Common myeloid progenitor, CD34-positive (primary cell): Measurements from ENCODE around the gene CBFA2T3.
"Not testable (repeated sequence)": the region's sequence is repeated elsewhere in the genome, so short reads cannot be mapped to it uniquely, and the experiment has no call there.

ENCODE experiments used
- CTCF ChIA-PET: fragments of 350-600 bp; sonication (Branson Sonifier 250); formaldehyde crosslinking; loops from one replicate; lab custom pipeline; 2021; ENCODE audit warnings: antibody characterized with exemption; lab: Charles Lee
- POLR2A ChIA-PET: fragments of 350-600 bp; sonication (Branson Sonifier 250); formaldehyde crosslinking; loops from one replicate; lab custom pipeline; 2021; ENCODE audit warnings: antibody characterized with exemption; lab: Charles Lee
- DNase-seq, 3 donors: peaks; one replicate each; pipeline versions ENCODE4 v3.0.0 to v3.0.0-alpha.2; 2013
- H3K27ac ChIP-seq, 2 experiments: 1 replicate in 1 of 2; 2 replicates in 1 of 2; pipeline ENCODE4 v1.7.0; 2013; ENCODE audit warnings: inconsistent platforms in 2 of 2, low read length in 2 of 2, mild to moderate bottlenecking in 2 of 2, low read depth in 1 of 2, moderate library complexity in 1 of 2; ENCODE audit not compliant: severe bottlenecking in 2 of 2, insufficient read depth in 1 of 2, poor library complexity in 1 of 2
- H3K27me3 ChIP-seq, 5 experiments: replicated peaks in 2 of 5; 1 replicate in 3 of 5; 2 replicates in 2 of 5; pipeline versions ENCODE4 v1.6.1 to v1.7.0; 2013; ENCODE audit warnings: low read length in 4 of 5, mild to moderate bottlenecking in 2 of 5, moderate library complexity in 2 of 5, inconsistent platforms in 1 of 5; ENCODE audit not compliant: insufficient read depth in 5 of 5, control insufficient read depth in 4 of 5
- H3K36me3 ChIP-seq, 4 experiments: 1 replicate in 2 of 4; 2 replicates in 2 of 4; pipeline versions ENCODE4 v1.6.1 to v1.7.0; 2013; ENCODE audit warnings: low read length in 3 of 4, control low read depth in 1 of 4, mild to moderate bottlenecking in 1 of 4; ENCODE audit not compliant: control insufficient read depth in 4 of 4, insufficient read depth in 4 of 4
- H3K4me1 ChIP-seq, 4 experiments: 1 replicate in 3 of 4; 2 replicates in 1 of 4; pipeline versions ENCODE4 v1.6.1 to v1.7.1; 2013; ENCODE audit warnings: low read length in 3 of 4, mild to moderate bottlenecking in 3 of 4, control low read depth in 1 of 4, inconsistent platforms in 1 of 4, moderate library complexity in 1 of 4; ENCODE audit not compliant: control insufficient read depth in 4 of 4, insufficient read depth in 4 of 4; ENCODE audit errors: control extremely low read depth in 1 of 4
- H3K4me3 ChIP-seq, 7 experiments: 1 replicate in 4 of 7; 2 replicates in 3 of 7; pipeline versions ENCODE4 v1.5.1 to v1.7.0; 2013; ENCODE audit warnings: mild to moderate bottlenecking in 7 of 7, low read length in 6 of 7, moderate library complexity in 6 of 7, inconsistent platforms in 2 of 7, low read depth in 2 of 7, control low read depth in 1 of 7; ENCODE audit not compliant: insufficient read depth in 4 of 7, control insufficient read depth in 1 of 7; ENCODE audit errors: extremely low read depth in 1 of 7
- H3K9me3 ChIP-seq, 5 experiments: 1 replicate in 4 of 5; 2 replicates in 1 of 5; pipeline versions ENCODE4 v1.6.1 to v1.7.1; 2013; ENCODE audit warnings: low read length in 4 of 5, mild to moderate bottlenecking in 2 of 5, inconsistent platforms in 1 of 5, low read depth in 1 of 5, moderate library complexity in 1 of 5; ENCODE audit not compliant: control insufficient read depth in 4 of 5, insufficient read depth in 2 of 5; ENCODE audit errors: control extremely low read depth in 1 of 5
- WGBS: methylation state at CpG from one replicate; pipeline ENCODE4 v1.1.5; 2013; ENCODE audit not compliant: insufficient coverage; 5-methylcytosine and 5-hydroxymethylcytosine counted together

Gene CBFA2T3

DNA sequence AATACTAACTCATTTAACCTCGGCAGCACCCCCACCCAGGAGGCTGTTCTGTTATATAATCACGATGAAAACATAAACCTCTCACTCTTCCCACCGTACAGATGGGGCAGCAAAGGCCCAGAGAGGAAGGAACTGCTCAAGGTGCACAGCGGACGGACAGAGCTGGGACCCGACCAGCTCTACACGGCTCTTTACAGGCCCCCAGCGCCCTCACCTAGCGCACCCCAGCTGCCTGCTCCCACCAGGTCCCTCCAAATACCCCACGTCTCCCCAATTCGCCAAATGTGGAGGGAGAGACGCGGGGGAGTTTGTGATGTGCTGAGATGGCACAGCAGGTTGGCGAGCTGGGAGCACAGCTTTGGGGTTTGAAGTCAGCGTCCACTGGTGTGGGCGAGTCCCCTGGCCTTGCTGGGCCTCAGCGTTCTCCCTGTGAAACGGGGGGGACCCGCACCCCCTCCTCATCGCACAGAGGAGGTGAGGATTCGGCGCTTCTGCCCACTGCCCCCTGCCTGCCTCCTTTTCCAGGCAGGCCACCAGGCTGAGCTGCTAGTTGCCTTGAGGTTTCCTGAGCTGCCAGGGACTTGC lies 54.1 kb downstream of the CBFA2T3 start:
- Histone ChIP-seq H3K9me3 (no peaks in the 10 kb centered on the region), H3K4me1 (peaks cover 0 to 88% (median 83%) of the 10 kb centered on the region in 4 experiments), H3K36me3 (peaks cover 3 to 63% (median 24%) of the 10 kb centered on the region in 4 experiments), H3K4me3 (peak overlapping the region in 4 of 7 experiments; percentile 2 to 63 (median 41)), H3K27ac (no peak overlapping the region), H3K27me3 (no peaks in the 10 kb centered on the region)
- peak in 1 of 3 donors; percentile 32 for DNase-seq
- 71% methylated on average over 12 of the region's 22 CpGs for WGBS
- ChIA-PET POLR2A (interaction anchor here (1.5 kb wide), 1 partner anchor 14 kb away, joined by 3 read pairs; no protein-coding TSS in a partner anchor), CTCF (interaction anchor here (0.9 to 6.9 kb wide), 6 partner anchors 13 to 295 kb away, joined by 3 to 39 read pairs (median 4); partner anchors contain the start of genes GALNS, TRAPPC2L and ZNF778)

DNA sequence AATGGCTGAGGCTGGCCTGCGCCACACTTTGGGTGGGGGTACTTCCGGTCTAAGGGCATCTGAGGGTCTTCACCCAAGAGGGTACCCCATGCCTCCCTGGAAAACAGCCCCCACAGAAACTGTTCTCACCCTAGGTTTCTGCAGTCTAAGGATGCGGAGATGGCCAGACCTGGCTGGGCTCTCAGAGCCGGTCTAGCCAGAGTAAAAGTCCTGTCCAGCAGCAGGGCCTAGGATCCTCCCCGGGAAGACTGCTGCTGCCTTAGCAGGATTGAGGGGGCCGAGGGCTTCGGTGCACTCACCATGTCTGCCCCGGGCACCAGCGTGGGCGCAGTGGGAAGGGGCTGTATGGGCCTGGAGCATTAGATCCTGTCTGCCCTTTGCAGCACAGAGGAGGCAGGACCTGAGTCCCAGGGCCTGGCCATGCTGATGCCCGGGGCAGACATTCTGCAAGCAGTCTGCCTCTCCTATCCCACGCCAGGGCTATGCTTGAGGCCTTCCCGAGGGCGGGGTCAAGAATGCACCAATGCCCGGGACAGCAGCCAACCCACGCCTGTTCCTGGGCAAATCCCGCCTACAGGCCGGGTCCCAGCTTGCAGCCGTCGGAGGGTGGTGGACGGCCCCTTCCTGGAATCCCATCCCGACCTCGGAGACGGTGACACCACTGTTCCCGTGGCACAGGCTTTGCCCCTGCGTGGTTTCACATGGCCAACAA lies 54.7 kb downstream of the CBFA2T3 start:
- peaks cover 3 to 64% (median 27%) of the 10 kb centered on the region in 4 experiments for H3K36me3 ChIP-seq
- 35% methylated on average over 25 of the region's 26 CpGs for WGBS
- peak overlapping the region in 1 of 2 experiments; percentile 74 for H3K27ac ChIP-seq
- H3K27me3 ChIP-seq = no peaks in the 10 kb centered on the region
- H3K4me3 ChIP-seq = peak overlapping the region in 4 of 7 experiments; percentile 2 to 63 (median 41)
- ChIA-PET POLR2A (interaction anchor here (1.5 to 1.6 kb wide), 2 partner anchors 15 to 17 kb away, joined by 3 to 5 read pairs; no protein-coding TSS in a partner anchor), CTCF (interaction anchor here (1.1 to 6.9 kb wide), 4 partner anchors 14 to 296 kb away, joined by 3 to 39 read pairs (median 4); partner anchors contain the start of gene ZNF778)
- peaks cover 0 to 94% (median 87%) of the 10 kb centered on the region in 4 experiments for H3K4me1 ChIP-seq
- no peaks in the 10 kb centered on the region for H3K9me3 ChIP-seq
- DNase-seq = no peak

- H3K27me3 ChIP-seq = no peaks in the 10 kb centered on the region
- CTCF ChIA-PET = interaction anchor here (6.9 kb wide), 1 partner anchor 15 kb away, joined by 39 read pairs; no protein-coding TSS in a partner anchor
- WGBS = 26% methylated on average over 18 of the region's 19 CpGs
These were observed 55.4 kb downstream of the CBFA2T3 start for GRCh38 chr16:88921591-88921990.

DNA sequence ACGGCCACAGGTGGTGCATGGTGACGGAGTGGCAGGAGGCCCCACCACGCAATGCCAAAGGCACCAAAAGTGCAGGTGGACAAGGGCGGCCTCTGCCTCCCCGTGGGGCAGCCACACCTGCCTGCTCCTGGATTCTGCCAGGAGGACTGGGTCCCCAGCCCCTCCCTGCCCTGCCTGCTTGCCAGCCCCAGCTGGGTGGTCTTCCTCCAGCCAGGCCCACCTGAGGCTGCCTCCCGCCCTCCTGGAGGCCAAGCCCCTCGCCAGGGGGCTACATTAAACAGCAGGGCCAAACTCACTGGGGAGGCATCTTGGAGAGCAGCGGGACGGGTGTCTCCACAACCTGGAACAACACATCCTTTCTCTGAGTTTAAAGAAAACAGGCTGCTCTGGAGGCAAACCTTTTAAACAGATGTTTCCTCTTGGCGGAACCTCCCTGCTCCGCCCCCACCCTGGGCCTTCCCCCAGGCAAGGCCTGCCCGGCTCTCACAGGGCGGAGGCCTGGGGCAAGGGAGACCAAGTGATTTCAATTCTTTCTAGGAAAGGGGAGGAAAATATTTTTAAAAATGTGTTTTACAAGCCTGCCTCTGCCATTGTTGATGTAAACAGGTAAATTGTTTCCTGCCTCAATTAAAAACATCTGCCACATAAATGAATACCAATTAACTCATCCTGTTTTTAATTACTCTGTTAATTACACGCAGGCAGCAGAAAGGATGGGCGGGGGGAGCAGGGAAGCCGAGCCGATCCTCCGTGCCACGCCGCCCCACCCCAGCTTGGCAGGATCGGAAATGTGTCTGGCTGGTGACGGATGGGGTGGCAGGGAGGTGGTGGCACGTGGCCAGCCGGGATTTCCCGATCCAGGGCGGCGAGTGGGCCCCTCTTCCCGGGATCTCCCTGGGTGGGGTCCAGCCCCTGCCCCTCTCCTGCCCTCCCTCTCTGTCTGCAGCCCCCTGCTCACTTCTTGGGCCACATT lies 56.1 kb downstream of the CBFA2T3 start:
- peak overlapping the region in 4 of 7 experiments; percentile 36 to 63 (median 48) for H3K4me3 ChIP-seq
- H3K9me3 ChIP-seq = no peaks in the 10 kb centered on the region
- WGBS = 10% methylated on average over 13 of the region's 28 CpGs
- peak; percentile 86 to 96 (median 95) for DNase-seq
- H3K4me1 ChIP-seq = peaks cover 0 to 91% (median 82%) of the 10 kb centered on the region in 4 experiments
- no peaks in the 10 kb centered on the region for H3K27me3 ChIP-seq
- ChIA-PET POLR2A (interaction anchor here (0.5 to 1.6 kb wide), 3 partner anchors 18 to 214 kb away, joined by 3 to 5 read pairs (median 3); no protein-coding TSS in a partner anchor), CTCF (interaction anchor here (6.9 kb wide), 1 partner anchor 15 kb away, joined by 39 read pairs; no protein-coding TSS in a partner anchor)
- H3K27ac ChIP-seq = peak overlapping the region; percentile 33 to 74
- peaks cover 0 to 58% (median 20%) of the 10 kb centered on the region in 4 experiments for H3K36me3 ChIP-seq

More at GRCh38 chr16:88921591-88921990, 55.4 kb downstream of the CBFA2T3 start:
- POLR2A ChIA-PET = interaction anchor here (0.7 to 1.6 kb wide), 3 partner anchors 15 to 44 kb away, joined by 3 to 5 read pairs (median 3); no protein-coding TSS in a partner anchor
- Histone ChIP-seq H3K9me3 (no peaks in the 10 kb centered on the region), H3K4me1 (peaks cover 0 to 96% (median 88%) of the 10 kb centered on the region in 4 experiments), H3K36me3 (peaks cover 3 to 60% (median 22%) of the 10 kb centered on the region in 4 experiments), H3K4me3 (peak overlapping the region in 4 of 7 experiments; percentile 2 to 63 (median 41)), H3K27ac (peak overlapping the region; percentile 33 to 74)
- peak in 2 of 3 donors; percentile 65 to 68 for DNase-seq

DNA sequence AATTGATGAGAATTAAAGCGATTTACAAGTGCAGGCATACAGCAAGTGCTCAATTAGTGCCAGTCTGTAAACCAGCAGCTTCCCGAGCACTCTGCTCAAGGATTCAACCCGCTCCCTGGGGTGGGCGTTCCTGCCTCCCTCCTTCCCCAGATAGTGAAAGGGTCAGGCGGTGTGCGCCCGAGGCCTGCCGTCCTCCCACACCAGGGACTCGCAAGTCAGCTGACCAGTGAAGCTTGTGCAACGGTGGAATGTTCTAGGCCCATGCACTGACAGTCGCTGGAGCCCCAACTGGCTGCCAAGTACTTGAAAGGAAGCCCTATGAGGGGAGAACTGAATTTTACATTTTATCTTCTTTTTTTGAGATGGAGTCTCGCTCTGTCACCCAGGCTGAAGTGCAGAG lies 57.1 kb downstream of the CBFA2T3 start:
- Histone ChIP-seq H3K4me1 (peaks cover 0 to 81% (median 73%) of the 10 kb centered on the region in 4 experiments), H3K27ac (no peak overlapping the region), H3K4me3 (no peak overlapping the region), H3K9me3 (no peaks in the 10 kb centered on the region), H3K36me3 (peaks cover 0 to 51% (median 20%) of the 10 kb centered on the region in 4 experiments), H3K27me3 (no peaks in the 10 kb centered on the region)
- WGBS = 95% methylated on average over 10 of the region's 12 CpGs
- ChIA-PET CTCF (no interaction called here), POLR2A (no interaction called here)
- DNase-seq = no peak

DNA sequence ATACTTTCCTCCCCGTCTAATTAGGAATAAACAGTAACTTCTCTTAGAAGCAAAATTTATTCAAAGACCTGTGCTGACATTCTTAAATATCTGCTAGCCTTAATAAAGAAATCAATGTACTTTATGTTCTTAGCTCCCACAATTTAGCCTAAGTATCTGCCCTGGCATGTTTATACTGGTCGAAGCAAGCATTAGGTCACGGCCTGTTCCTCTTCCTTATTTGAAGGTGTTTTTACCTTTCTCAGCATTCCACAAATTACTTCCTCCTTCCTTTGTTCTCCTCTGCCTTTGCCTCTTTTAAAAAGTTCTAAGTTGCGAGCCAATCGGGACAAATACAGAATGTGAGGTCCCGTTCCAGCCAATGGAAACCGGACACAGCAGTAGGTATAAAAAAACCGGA lies 58.1 kb downstream of the CBFA2T3 start:
- H3K27me3 ChIP-seq, H3K4me3 ChIP-seq, DNase-seq, H3K9me3 ChIP-seq, POLR2A ChIA-PET: not testable (repeated sequence)
- peaks cover 0 to 71% (median 62%) of the 10 kb centered on the region in 4 experiments for H3K4me1 ChIP-seq
- 95% methylated on average over 8 of the region's 8 CpGs for WGBS
- peak overlapping the region in 1 of 2 experiments; percentile 68 for H3K27ac ChIP-seq
- peaks cover 0 to 47% (median 19%) of the 10 kb centered on the region in 4 experiments for H3K36me3 ChIP-seq
- CTCF ChIA-PET = interaction anchor here (0.6 to 1.2 kb wide), 2 partner anchors 11 to 13 kb away, joined by 3 read pairs; no protein-coding TSS in a partner anchor
